OCI-LY1 (cell line): ENCODE data around the gene COMMD7.

Experiments
- EZH2 ChIP-seq: fragments of 200-600 bp; sonication (generic), shearing (Covaris generic); IDR thresholded peaks from 2 replicates; pipeline ENCODE4 v1.8.0; 2017; ENCODE audit warnings: borderline replicate concordance, mixed run types, mild to moderate bottlenecking, antibody characterized with exemption, low read length, moderate library complexity, mixed read lengths
- TF ChIP-seq, protein P1 (sequence below): fragments of 200-600 bp; sonication (generic), shearing (Covaris generic); IDR thresholded peaks from 2 replicates; pipeline ENCODE4 v1.5.1; 2017; ENCODE audit warnings: mild to moderate bottlenecking, antibody characterized with exemption, low read length, moderate library complexity, mixed read lengths

DNA sequence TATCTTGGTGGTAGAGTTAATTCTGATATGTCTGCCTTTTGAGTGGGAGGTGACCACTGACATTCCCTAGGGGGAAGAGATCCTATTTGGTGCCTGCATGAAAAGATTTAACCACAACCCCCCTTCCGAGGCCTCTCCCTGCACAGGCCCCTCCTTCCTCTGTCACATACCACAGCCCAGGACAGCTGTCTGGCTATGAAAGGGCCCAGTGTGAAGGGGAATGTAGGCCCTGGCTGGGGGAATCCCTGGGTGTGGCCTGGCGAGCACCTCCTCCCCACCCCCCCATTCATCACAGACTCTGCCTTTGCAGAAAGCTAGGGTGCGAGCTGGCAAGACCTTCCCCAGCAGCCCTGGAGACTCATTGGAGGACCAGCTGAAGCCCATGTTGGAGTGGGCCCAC, 49.0 kb upstream of the COMMD7 start:
- TF ChIP-seq EZH2: no peak
- TF ChIP-seq, protein P1, sequence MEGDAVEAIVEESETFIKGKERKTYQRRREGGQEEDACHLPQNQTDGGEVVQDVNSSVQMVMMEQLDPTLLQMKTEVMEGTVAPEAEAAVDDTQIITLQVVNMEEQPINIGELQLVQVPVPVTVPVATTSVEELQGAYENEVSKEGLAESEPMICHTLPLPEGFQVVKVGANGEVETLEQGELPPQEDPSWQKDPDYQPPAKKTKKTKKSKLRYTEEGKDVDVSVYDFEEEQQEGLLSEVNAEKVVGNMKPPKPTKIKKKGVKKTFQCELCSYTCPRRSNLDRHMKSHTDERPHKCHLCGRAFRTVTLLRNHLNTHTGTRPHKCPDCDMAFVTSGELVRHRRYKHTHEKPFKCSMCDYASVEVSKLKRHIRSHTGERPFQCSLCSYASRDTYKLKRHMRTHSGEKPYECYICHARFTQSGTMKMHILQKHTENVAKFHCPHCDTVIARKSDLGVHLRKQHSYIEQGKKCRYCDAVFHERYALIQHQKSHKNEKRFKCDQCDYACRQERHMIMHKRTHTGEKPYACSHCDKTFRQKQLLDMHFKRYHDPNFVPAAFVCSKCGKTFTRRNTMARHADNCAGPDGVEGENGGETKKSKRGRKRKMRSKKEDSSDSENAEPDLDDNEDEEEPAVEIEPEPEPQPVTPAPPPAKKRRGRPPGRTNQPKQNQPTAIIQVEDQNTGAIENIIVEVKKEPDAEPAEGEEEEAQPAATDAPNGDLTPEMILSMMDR: no peak
